Keratinocyte (primary cell): ENCODE results near the gene ATP8A1. TPM values are rescaled to one million over a fixed set of nuclear protein-coding genes. Genes with fewer than 3 reads are reported as not detected.

Experiments used
- DNase-seq: peaks from one replicate; pipeline ENCODE4 v3.0.0-alpha.2; 2011; ENCODE audit warnings: low read depth, missing footprints, low spot score
- FAIRE-seq: peaks from 2 replicates; lab custom pipeline; 2011; peaks lifted over from hg19 to GRCh38; lab: Jason Lieb, UNC
- H2AFZ ChIP-seq: 2 replicates; pipeline ENCODE4 v1.6.0; 2012; ENCODE audit warnings: low read length, control low read depth, inconsistent platforms; ENCODE audit not compliant: control insufficient read depth
- H3K27ac ChIP-seq: 2 replicates; pipeline ENCODE4 v1.5.1; 2011; ENCODE audit warnings: low read length; ENCODE audit not compliant: control insufficient read depth, insufficient read depth
- H3K27me3 ChIP-seq: 3 replicates; pipeline ENCODE4 v1.6.0; 2011; ENCODE audit warnings: low read length; ENCODE audit not compliant: control insufficient read depth, insufficient read depth; ENCODE audit errors: extremely low read depth
- H3K36me3 ChIP-seq, 2 experiments: 2 replicates in 1 of 2; 3 replicates in 1 of 2; pipeline ENCODE4 v1.5.1; 2011; ENCODE audit warnings: low read length in 2 of 2, mild to moderate bottlenecking in 1 of 2; ENCODE audit not compliant: control insufficient read depth in 2 of 2, insufficient read depth in 2 of 2; ENCODE audit errors: extremely low read depth in 1 of 2
- H3K4me1 ChIP-seq: 3 replicates; pipeline ENCODE4 v1.5.1; 2011; ENCODE audit warnings: low read length; ENCODE audit not compliant: control insufficient read depth, insufficient read depth; ENCODE audit errors: extremely low read depth
- H3K4me2 ChIP-seq: 3 replicates; pipeline ENCODE4 v1.6.0; 2011; ENCODE audit warnings: low read depth, low read length; ENCODE audit not compliant: control insufficient read depth, insufficient read depth; ENCODE audit errors: extremely low read depth
- H3K4me3 ChIP-seq, 3 experiments: fragments of 200-600 bp in 1 of 3; sonication (generic) in 1 of 3; 2 replicates in 2 of 3; 3 replicates in 1 of 3; pipeline ENCODE4 v1.5.1; 2011 to 2016; ENCODE audit warnings: low read length in 3 of 3, mild to moderate bottlenecking in 3 of 3, control low read depth in 2 of 3, inconsistent platforms in 1 of 3, low read depth in 1 of 3, mixed read lengths in 1 of 3, mixed run types in 1 of 3, moderate library complexity in 1 of 3; ENCODE audit not compliant: control insufficient read depth in 2 of 3, insufficient read depth in 2 of 3; ENCODE audit errors: extremely low read depth in 1 of 3
- H3K79me2 ChIP-seq: 2 replicates; pipeline ENCODE4 v1.6.0; 2012; ENCODE audit warnings: low read length; ENCODE audit not compliant: control insufficient read depth, insufficient read depth
- H3K9ac ChIP-seq: 3 replicates; pipeline ENCODE4 v1.6.0; 2011; ENCODE audit warnings: low read length; ENCODE audit not compliant: control insufficient read depth, insufficient read depth; ENCODE audit errors: extremely low read depth
- H3K9me1 ChIP-seq: 3 replicates; pipeline ENCODE4 v1.6.0; 2011; ENCODE audit warnings: low read length; ENCODE audit not compliant: control insufficient read depth, insufficient read depth; ENCODE audit errors: extremely low read depth
- H3K9me3 ChIP-seq: 2 replicates; pipeline ENCODE4 v1.5.1; 2012; ENCODE audit warnings: low read depth, low read length; ENCODE audit not compliant: control insufficient read depth
- H4K20me1 ChIP-seq: 3 replicates; pipeline ENCODE4 v1.6.0; 2011; ENCODE audit warnings: low read length; ENCODE audit not compliant: control insufficient read depth, insufficient read depth; ENCODE audit errors: extremely low read depth
- EZH2 ChIP-seq: IDR thresholded peaks from one replicate; pipeline ENCODE4 v1.6.1; 2012; ENCODE audit warnings: inconsistent platforms, mild to moderate bottlenecking, low read length, moderate library complexity
- dilution Hi-C: fragments of 300-500 bp; cut with MboI; formaldehyde crosslinking; loops from one replicate; pipeline ENCODE4 v1.7.0; 2020; ENCODE audit warnings: low sequenced_read_pairs; ENCODE audit not compliant: extremely low pct_ligation_motif_present
- polyA plus RNA-seq, 5 experiments: library from polyadenylated mRNA; depleted of rRNA in 3 of 5; stranded (reverse) in 3 of 5; stranded (forward) in 1 of 5; unstranded in 1 of 5; fragments of >200 nt; gene quantifications; 1 replicate in 1 of 5; 2 replicates in 3 of 5; 3 replicates in 1 of 5; pipeline versions ENCODE4 v1.2.1 to v1.2.3, GENCODE V29; 2011 to 2012; ENCODE audit warnings: missing spikeins in 2 of 5, low read depth in 1 of 5, low replicate concordance in 1 of 5
- TF ChIP-seq, protein P1 (sequence below), 3 experiments: IDR thresholded peaks in 1 of 3; conservative IDR thresholded peaks in 1 of 3; optimal IDR thresholded peaks in 1 of 3; 2 replicates in 2 of 3; 3 replicates in 1 of 3; pipeline versions ENCODE3 to v1.5.1; 2011; ENCODE audit warnings: low read length in 3 of 3, mild to moderate bottlenecking in 3 of 3, moderate library complexity in 2 of 3, control low read depth in 1 of 3, inconsistent platforms in 1 of 3; ENCODE audit not compliant: insufficient read depth in 2 of 3; ENCODE audit errors: extremely low read depth in 1 of 3

ATP8A1 gene
- polyA plus RNA-seq, 1 donor (not counting 4 experiments of a cell fraction or from before 2014, with no cell fraction given), result 0.20 TPM

DNA sequence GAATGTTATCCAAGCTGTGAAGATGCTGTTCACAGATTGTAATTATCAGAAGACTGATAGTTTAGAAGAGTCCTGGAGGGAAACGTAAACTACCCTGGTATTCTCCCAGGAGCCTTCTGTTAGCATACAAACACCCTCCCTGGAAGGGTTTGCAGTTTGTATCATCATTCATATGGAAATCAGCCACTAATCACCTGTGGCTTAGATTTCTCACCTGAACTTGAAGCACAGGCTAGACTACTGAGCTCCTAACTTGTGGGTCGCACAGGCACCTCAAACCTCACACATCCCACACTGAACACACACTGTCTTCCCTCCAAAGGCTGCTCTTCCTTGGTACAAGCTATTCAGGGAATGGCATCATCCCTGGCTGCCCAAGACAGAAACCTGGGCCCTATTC is 228.9 kb downstream of the ATP8A1 start:
- Histone ChIP-seq H4K20me1 (no peaks in the 10 kb centered on the region), H3K4me3 (no peak overlapping the region), H2AFZ (no peak overlapping the region), H3K9ac (no peak overlapping the region), H3K79me2 (no peaks in the 10 kb centered on the region), H3K9me1 (no peaks in the 10 kb centered on the region), H3K4me1 (no peaks in the 10 kb centered on the region), H3K9me3 (no peaks in the 10 kb centered on the region), H3K4me2 (no peak overlapping the region), H3K36me3 (no peaks in the 10 kb centered on the region), H3K27me3 (no peaks in the 10 kb centered on the region), H3K27ac (no peak overlapping the region)
- FAIRE-seq (no peak), DNase-seq (no peak)
- no peak for TF ChIP-seq EZH2
- TF ChIP-seq, protein P1, sequence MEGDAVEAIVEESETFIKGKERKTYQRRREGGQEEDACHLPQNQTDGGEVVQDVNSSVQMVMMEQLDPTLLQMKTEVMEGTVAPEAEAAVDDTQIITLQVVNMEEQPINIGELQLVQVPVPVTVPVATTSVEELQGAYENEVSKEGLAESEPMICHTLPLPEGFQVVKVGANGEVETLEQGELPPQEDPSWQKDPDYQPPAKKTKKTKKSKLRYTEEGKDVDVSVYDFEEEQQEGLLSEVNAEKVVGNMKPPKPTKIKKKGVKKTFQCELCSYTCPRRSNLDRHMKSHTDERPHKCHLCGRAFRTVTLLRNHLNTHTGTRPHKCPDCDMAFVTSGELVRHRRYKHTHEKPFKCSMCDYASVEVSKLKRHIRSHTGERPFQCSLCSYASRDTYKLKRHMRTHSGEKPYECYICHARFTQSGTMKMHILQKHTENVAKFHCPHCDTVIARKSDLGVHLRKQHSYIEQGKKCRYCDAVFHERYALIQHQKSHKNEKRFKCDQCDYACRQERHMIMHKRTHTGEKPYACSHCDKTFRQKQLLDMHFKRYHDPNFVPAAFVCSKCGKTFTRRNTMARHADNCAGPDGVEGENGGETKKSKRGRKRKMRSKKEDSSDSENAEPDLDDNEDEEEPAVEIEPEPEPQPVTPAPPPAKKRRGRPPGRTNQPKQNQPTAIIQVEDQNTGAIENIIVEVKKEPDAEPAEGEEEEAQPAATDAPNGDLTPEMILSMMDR (optimal IDR thresholded peaks at IDR 0.05 in 1 of 3, IDR thresholded peaks at IDR 0.05 in 1 of 3, conservative IDR thresholded peaks at IDR 0.05 in 1 of 3; ENCODE audit: extremely low read depth in 1 of 3, insufficient read depth in 2 of 3, low read length in 3 of 3), result no peak
- dilution Hi-C loops, result no loop called here

DNA sequence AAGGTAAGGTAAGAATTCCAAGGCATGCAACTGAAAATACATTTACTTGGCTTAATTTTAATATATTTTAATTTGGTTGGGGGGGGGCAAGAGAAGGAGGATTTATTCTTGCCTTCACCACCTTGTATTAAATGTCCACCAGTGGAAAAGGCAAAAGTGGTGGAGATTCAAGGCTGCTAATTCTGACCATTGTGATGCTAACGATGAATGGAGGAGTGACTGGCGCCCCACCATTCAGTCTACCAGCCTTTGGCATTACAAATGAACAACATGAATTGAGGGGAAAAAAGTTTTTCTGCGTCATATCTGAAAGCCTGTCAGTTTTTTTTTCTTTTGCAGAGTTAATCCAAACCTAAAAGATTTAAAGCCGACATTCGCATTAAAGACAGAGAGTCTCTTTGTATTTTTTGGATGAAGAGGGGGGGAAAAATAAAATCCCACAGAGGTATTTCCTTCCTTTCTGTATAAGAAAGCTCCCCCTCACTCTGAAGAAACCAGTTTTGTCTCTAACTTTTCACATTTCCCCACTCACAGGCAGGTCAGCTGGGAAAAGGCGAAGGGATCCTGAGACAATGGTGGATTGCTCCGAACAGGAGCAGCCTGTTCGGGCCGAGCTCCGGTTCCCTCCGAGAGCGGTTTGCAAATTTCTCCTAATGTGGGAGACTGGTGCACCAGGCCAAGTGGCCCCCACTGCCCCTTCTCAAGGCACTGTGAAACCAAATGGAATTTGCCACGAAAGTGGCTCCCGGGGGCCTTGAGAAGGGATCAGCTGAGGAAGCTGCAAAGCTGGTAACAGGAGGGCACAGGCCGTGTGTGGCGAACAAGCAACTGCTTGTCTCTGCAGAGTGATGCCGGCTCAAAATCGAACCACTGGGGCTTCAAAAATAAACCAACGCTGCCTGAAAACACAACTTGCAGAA is 231.5 kb downstream of the ATP8A1 start:
- Histone ChIP-seq H3K4me1 (no peaks in the 10 kb centered on the region), H3K79me2 (no peaks in the 10 kb centered on the region), H3K27me3 (no peaks in the 10 kb centered on the region), H3K4me2 (no peak overlapping the region), H2AFZ (no peak overlapping the region), H3K9ac (no peak overlapping the region), H3K9me3 (no peaks in the 10 kb centered on the region), H3K4me3 (no peak overlapping the region), H4K20me1 (no peaks in the 10 kb centered on the region), H3K9me1 (no peaks in the 10 kb centered on the region), H3K27ac (no peak overlapping the region), H3K36me3 (no peaks in the 10 kb centered on the region)
- dilution Hi-C loops, result no loop called here
- no peak for TF ChIP-seq EZH2
- TF ChIP-seq, protein P1 (optimal IDR thresholded peaks at IDR 0.05 in 1 of 3, IDR thresholded peaks at IDR 0.05 in 1 of 3, conservative IDR thresholded peaks at IDR 0.05 in 1 of 3; ENCODE audit: extremely low read depth in 1 of 3, insufficient read depth in 2 of 3, low read length in 3 of 3), result no peak
- DNase-seq, result no peak
- FAIRE-seq, result no peak
